ENCODE results near the gene SP3. TPM values are rescaled to one million over a fixed set of nuclear protein-coding genes. Genes with fewer than 3 reads are reported as not detected.

Gene SP3
- total RNA-seq (10 to 100 TPM; 69.0 to 84.3 TPM), polyA plus RNA-seq (ENCODE audit: insufficient read length in 6 of 6) (100 to 1,000 TPM; 118 to 143 (median 126) TPM)
- long read RNA-seq, donor 1, full-length matches to known transcripts, result 9 of 65 reads
- long read RNA-seq, donor 1, partial matches to known transcripts, result 56 of 65 reads
- long read RNA-seq, donor 1, other reads (novel, unspliced or antisense), result 0 of 65 reads
- long read RNA-seq, donor 2, full-length matches to known transcripts, result 18 of 35 reads
- long read RNA-seq, donor 2, partial matches to known transcripts, result 17 of 35 reads
- long read RNA-seq, donor 2, other reads (novel, unspliced or antisense), result 0 of 35 reads
- long read RNA-seq, donor 3, full-length matches to known transcripts, result 15 of 21 reads
- long read RNA-seq, donor 3, partial matches to known transcripts, result 6 of 21 reads
- long read RNA-seq, donor 3, other reads (novel, unspliced or antisense), result 0 of 21 reads
- long read RNA-seq, donor 4, partial matches to known transcripts, result 0 of 1 reads
- long read RNA-seq, donor 4, other reads (novel, unspliced or antisense), result 1 of 1 reads
- long read RNA-seq, donor 5, full-length matches to known transcripts, result 5 of 20 reads
- long read RNA-seq, donor 5, partial matches to known transcripts, result 15 of 20 reads
- long read RNA-seq, donor 5, other reads (novel, unspliced or antisense), result 0 of 20 reads
- long read RNA-seq, donor 6, transcript SP3-203 (5 exons, 3,937 nt), result major isoform, 5 of 5 reads
- long read RNA-seq, donor 6, partial matches to known transcripts, result 0 of 5 reads
- long read RNA-seq, donor 6, other reads (novel, unspliced or antisense), result 0 of 5 reads
- long read RNA-seq, donor 7, full-length matches to known transcripts, result 8 of 8 reads
- long read RNA-seq, donor 7, partial matches to known transcripts, result 0 of 8 reads
- long read RNA-seq, donor 7, other reads (novel, unspliced or antisense), result 0 of 8 reads
- long read RNA-seq, donor 8, full-length matches to known transcripts, result 13 of 27 reads
- long read RNA-seq, donor 8, partial matches to known transcripts, result 14 of 27 reads
- long read RNA-seq, donor 8, other reads (novel, unspliced or antisense), result 0 of 27 reads
- long read RNA-seq, donor 9, result 0 reads
- long read RNA-seq, donor 10, result 0 reads
- long read RNA-seq, donor 11, full-length matches to known transcripts, result 6 of 6 reads
- long read RNA-seq, donor 11, partial matches to known transcripts, result 0 of 6 reads
- long read RNA-seq, donor 11, other reads (novel, unspliced or antisense), result 0 of 6 reads
- long read RNA-seq, donor 12, full-length matches to known transcripts, result 5 of 16 reads
- long read RNA-seq, donor 12, partial matches to known transcripts, result 11 of 16 reads
- long read RNA-seq, donor 12, other reads (novel, unspliced or antisense), result 0 of 16 reads

DNA sequence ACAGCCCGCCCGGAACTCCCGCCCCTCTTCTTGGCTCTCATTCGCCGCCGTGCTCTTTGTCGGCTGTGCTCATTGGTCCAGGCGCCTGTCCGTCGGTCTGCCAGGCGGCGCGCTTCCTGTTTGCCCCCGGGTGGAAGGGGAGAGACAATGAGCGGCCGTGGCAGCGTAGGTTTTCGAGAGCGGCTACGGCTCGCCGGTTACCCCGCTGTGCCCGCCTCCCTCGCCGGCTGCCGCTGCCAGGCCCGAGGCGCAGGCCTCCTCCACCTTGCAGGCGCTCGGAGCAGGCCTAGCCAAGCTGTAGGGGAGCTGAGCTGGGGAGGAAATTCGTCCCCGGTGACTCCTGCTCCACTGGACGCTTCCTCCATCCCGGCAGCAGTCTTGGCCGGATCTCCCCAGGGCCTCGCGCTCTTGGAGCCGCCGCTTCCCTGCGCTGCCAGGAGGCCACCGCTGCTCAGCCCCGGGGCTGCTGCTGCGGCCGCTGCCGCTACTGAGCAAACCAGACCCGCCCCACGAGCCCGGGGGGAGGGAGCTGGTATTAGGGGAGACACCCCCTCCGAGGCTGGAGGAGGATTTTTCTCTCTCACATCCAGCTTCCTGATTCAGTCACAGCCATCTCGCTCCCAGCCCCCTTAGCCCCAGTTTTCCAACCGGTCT lies at the start of gene SP3:
TSS of gene SP3 (minus strand) at position 2 of the 654 bp plus-strand sequence. CDS start 202 bp downstream, outside the sequence.
- Histone ChIP-seq H3K27ac (peak within 1 kb of the TSS; percentile 98 to 100), H3K27me3 (no peaks in the 10 kb centered on the region), H3K36me3 (peaks cover 0 to 4% of the 10 kb centered on the region in 2 donors), H3K4me1 (peaks cover 9 to 42% of the 10 kb centered on the region in 2 donors), H3K9me3 (no peaks in the 10 kb centered on the region), H3K4me3 (peak within 1 kb of the TSS; percentile 94 to 96)
- DNase-seq, result peak; percentile 96 to 99 (median 98)
- intact Hi-C loops (cut with DNase I), result no loop called here
- TF ChIP-seq, protein P1, sequence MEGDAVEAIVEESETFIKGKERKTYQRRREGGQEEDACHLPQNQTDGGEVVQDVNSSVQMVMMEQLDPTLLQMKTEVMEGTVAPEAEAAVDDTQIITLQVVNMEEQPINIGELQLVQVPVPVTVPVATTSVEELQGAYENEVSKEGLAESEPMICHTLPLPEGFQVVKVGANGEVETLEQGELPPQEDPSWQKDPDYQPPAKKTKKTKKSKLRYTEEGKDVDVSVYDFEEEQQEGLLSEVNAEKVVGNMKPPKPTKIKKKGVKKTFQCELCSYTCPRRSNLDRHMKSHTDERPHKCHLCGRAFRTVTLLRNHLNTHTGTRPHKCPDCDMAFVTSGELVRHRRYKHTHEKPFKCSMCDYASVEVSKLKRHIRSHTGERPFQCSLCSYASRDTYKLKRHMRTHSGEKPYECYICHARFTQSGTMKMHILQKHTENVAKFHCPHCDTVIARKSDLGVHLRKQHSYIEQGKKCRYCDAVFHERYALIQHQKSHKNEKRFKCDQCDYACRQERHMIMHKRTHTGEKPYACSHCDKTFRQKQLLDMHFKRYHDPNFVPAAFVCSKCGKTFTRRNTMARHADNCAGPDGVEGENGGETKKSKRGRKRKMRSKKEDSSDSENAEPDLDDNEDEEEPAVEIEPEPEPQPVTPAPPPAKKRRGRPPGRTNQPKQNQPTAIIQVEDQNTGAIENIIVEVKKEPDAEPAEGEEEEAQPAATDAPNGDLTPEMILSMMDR (IDR thresholded peaks at IDR 0.05), result peak in 1 of 2 donors; percentile 20
- ATAC-seq, result peak; percentile 88

DNA sequence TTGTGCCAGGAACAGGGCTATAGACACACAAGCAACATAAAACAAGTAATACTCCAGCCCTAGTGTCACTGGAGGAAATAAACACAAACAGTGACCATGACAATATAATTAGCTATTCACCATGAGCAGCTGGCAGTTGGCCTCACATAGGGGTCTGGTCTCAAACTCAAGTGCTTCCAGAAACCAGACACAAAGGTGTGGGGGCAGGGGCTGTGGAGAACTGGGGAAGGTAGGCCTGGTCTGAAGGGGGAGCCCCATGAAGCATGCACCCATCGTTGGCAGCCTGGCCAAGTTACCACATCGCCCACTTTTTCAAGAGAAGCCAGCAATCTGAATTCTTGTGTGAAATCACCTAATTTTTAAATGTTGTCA lies 49.5 kb upstream of the SP3 start:
- H3K4me1 ChIP-seq, result peaks cover 4 to 21% of the 10 kb centered on the region in 2 donors
- H3K9me3 ChIP-seq, result no peaks in the 10 kb centered on the region
- TF ChIP-seq, protein P1 (IDR thresholded peaks at IDR 0.05), result no peak
- no peaks in the 10 kb centered on the region for H3K36me3 ChIP-seq
- H3K27me3 ChIP-seq, result no peaks in the 10 kb centered on the region
- ATAC-seq (no peak), DNase-seq (no peak)
- intact Hi-C loops (cut with DNase I), result no loop called here
- H3K4me3 ChIP-seq, result no peak overlapping the region
- no peak overlapping the region for H3K27ac ChIP-seq

DNA sequence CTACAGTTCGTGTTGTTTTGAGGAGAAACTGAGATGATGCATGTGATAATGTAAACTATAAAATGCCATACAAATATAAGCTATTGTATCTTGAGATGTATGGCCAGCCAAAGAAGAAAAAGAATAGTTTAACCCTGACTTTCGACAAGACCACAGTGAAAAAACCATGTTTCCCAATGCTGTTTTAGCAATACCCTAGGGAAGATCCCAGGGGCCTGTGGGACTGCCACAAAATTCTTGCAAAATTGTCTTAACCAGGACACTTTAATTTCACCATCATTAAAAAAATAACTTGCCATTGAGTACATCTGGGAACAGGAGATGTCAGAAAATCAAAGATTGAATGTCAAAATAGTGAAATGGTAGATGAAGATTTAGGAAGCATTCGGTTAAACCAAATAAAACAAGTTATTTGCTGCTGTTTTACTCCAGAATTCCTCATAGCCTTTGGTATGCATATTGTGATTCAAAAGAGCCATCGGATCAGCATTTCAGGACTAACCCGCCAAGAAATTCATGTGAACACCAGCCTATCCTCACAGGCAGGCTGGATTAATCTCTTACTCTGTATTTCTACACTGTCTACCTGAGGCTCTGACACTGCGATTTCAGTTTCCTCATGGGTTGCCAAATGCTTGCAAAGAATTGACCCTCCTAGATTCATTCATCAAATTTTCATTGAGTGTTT lies 49.0 kb upstream of the SP3 start:
- ATAC-seq (no peak), DNase-seq (no peak)
- H3K27me3 ChIP-seq, result no peaks in the 10 kb centered on the region
- peak overlapping the region; percentile 87 to 89 for H3K27ac ChIP-seq
- no peak overlapping the region for H3K4me3 ChIP-seq
- peaks cover 4 to 21% of the 10 kb centered on the region in 2 donors for H3K4me1 ChIP-seq
- no peaks in the 10 kb centered on the region for H3K36me3 ChIP-seq
- intact Hi-C loops (cut with DNase I), result no loop called here
- TF ChIP-seq, protein P1 (IDR thresholded peaks at IDR 0.05), result no peak
- H3K9me3 ChIP-seq, result no peaks in the 10 kb centered on the region

DNA sequence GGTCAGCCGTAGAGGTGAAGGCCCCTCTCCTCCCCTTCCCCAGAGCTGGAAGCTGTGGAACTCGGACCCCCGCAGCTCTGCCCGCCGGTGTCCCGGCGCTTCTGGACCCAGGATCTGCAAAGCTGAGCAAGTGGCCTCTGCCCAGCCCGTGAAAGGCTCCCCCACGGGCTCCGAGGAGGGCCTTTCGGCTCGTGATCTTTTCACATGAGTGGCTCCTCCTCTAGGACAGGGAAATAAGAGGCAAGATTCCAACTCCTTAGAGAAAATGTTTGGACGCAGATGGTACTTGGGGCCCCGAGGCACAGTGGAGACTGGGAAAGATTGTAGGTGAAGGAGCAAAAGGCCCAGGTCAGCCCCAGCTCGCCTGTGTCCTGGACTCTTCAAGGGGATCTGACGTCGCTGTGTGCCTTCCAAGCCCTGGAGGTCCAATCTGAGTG lies 48.2 kb upstream of the SP3 start:
- ATAC-seq (peak; percentile 69), DNase-seq (peak in 1 of 4 donors; percentile 78)
- H3K27me3 ChIP-seq, result no peaks in the 10 kb centered on the region

More for the DNA sequence above, 48.2 kb upstream of the SP3 start:
- peak overlapping the region; percentile 33 to 43 for H3K4me3 ChIP-seq
- peak overlapping the region; percentile 87 to 89 for H3K27ac ChIP-seq
- intact Hi-C loops (cut with DNase I), result no loop called here
- peaks cover 4 to 21% of the 10 kb centered on the region in 2 donors for H3K4me1 ChIP-seq
- H3K9me3 ChIP-seq, result no peaks in the 10 kb centered on the region
- no peaks in the 10 kb centered on the region for H3K36me3 ChIP-seq
- TF ChIP-seq, protein P1 (IDR thresholded peaks at IDR 0.05), result no peak

Measured in left lung (tissue), 14 donors.